Measurements from ENCODE around the gene KAT8. TPM values are rescaled to one million over a fixed set of nuclear protein-coding genes. Genes with fewer than 3 reads are reported as not detected.
"Not testable (repeated sequence)": the region's sequence is repeated elsewhere in the genome, so short reads cannot be mapped to it uniquely, and the experiment has no call there.

Gene KAT8
- total RNA-seq, 4 donors from 2014 or later, result 41.5 to 89.4 (median 70.0) TPM

DNA sequence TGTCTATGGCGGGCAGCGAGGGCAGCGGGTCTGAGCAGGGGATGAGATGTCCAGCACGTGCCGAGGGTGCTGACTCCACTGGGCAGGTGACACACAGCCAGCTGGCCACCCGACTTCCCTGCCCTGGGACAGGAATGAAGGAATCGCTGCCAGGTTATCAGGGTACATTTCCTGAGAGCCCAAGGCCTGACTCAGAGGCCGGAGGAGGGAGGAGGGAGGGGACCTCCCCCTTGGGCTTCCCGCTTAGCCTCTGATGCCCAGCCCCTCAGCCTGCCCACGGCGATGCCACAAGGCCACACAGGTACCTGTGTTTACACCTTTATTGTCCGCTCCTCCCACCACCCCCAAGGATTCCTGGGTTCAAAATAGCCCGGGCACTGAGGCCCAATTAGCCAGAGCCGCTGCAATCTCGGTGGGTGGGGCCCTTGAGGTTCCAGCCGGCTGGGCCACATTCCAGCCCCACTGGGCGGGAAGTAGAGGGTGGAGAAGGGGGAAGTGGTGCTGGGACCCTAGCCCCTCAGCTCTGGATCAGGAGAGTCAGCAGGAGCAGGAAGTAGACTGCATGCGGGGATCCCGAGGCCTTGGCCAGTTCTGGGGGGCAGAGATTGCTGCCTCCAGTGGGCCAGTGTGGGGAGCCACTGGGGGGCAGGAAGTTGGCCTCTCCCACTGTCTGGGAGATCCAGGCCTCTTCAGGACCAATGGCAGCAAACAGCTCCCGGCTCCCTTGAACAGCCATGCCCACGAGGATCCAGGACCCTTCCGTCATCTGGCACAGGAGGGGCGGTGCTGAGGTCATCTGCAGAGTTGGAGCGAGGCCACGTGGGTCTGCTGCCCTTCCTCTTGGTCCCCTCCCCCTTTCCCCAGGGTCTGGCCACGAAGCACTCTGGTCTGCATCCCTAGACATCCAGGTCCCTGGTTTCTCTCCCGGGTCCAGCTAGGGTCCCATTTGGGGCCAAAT is 21.4 kb downstream of the KAT8 start:
- H3K36me3 ChIP-seq, result peaks cover 0 to under 1% (median 0%) of the 10 kb centered on the region in 3 donors
- TF ChIP-seq POLR2A (IDR thresholded peaks at IDR 0.05), result peak; percentile 9 to 68
- TF ChIP-seq, protein P1, sequence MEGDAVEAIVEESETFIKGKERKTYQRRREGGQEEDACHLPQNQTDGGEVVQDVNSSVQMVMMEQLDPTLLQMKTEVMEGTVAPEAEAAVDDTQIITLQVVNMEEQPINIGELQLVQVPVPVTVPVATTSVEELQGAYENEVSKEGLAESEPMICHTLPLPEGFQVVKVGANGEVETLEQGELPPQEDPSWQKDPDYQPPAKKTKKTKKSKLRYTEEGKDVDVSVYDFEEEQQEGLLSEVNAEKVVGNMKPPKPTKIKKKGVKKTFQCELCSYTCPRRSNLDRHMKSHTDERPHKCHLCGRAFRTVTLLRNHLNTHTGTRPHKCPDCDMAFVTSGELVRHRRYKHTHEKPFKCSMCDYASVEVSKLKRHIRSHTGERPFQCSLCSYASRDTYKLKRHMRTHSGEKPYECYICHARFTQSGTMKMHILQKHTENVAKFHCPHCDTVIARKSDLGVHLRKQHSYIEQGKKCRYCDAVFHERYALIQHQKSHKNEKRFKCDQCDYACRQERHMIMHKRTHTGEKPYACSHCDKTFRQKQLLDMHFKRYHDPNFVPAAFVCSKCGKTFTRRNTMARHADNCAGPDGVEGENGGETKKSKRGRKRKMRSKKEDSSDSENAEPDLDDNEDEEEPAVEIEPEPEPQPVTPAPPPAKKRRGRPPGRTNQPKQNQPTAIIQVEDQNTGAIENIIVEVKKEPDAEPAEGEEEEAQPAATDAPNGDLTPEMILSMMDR (IDR thresholded peaks at IDR 0.05), result peak in 1 of 6 experiments; percentile 2
- peak in 2 of 3 donors; percentile 90 to 92 for DNase-seq

DNA sequence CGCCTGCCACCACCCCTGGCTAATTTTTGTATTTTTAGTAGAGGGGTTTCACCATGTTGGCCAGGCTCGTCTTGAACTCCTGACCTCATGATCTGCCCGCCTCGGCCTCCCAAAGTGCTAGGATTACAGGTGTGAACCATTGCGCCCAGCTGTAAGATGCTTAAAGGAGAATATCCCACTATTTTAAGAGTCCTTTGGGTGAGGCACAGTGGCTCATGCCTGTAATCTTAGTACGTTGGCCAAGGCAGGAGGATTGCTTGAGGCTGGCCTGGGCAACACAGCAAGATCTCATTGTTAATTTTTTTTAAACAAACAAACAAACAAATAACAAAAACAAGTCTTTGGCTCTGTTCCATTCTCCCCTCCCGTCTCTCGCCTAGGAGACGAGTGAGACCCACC is 23.6 kb downstream of the KAT8 start:
- DNase-seq, H3K27me3 ChIP-seq, H3K9me3 ChIP-seq, H3K36me3 ChIP-seq: not testable (repeated sequence)
- H3K4me1 ChIP-seq, result peaks cover 3 to 35% (median 7%) of the 10 kb centered on the region in 4 donors
- H3K27ac ChIP-seq, result peak overlapping the region; percentile 77 to 96 (median 88)
- H3K4me3 ChIP-seq, result peak overlapping the region in 1 of 4 donors; percentile 41

More for the DNA sequence above, 21.4 kb downstream of the KAT8 start:
- Histone ChIP-seq H3K9me3 (no peaks in the 10 kb centered on the region), H3K27me3 (no peaks in the 10 kb centered on the region), H3K4me3 (peak overlapping the region in 2 of 4 donors; percentile 11 to 37), H3K27ac (peak overlapping the region in 3 of 4 donors; percentile 77 to 95 (median 90)), H3K4me1 (peaks cover 3 to 38% (median 7%) of the 10 kb centered on the region in 4 donors)

DNA sequence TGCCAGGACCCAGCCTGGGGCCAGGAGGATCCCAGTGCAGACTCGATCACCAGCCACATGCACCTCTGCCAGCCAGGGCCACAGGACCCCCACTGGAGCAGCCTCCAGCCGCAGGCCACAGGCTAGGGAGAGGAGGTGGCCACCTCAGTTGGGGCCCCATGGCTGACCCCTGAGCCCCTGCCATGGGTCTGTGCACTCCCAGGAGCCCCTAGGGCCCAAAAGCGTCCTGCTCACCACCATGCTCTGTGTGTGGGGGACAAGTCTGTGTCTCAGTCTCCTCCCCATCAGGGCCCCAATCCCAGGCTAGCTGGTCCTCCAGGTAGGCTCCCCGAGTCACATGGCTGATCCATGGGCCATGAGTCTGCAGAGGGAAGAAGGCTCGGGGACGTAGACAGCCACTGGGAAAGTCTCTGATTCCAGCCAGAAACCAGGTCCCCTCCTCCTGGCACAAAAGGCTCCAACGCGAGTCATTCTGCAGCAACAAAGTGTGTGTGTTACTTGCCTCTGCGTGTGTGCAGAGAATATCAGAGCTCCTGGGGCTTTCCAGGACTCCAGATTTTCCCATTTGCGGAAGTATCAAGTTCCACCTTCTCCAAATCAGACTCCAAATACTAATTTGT is 24.1 kb downstream of the KAT8 start:
- TF ChIP-seq POLR2A (IDR thresholded peaks at IDR 0.05), result no peak
- TF ChIP-seq, protein P1 (IDR thresholded peaks at IDR 0.05), result no peak
- peak in 1 of 3 donors; percentile 65 for DNase-seq
- Histone ChIP-seq H3K4me3 (peak overlapping the region in 2 of 4 donors; percentile 41 to 62), H3K9me3 (no peaks in the 10 kb centered on the region), H3K27me3 (no peaks in the 10 kb centered on the region), H3K4me1 (peaks cover 3 to 35% (median 7%) of the 10 kb centered on the region in 4 donors), H3K36me3 (no peaks in the 10 kb centered on the region), H3K27ac (peak overlapping the region; percentile 77 to 96 (median 88))

DNA sequence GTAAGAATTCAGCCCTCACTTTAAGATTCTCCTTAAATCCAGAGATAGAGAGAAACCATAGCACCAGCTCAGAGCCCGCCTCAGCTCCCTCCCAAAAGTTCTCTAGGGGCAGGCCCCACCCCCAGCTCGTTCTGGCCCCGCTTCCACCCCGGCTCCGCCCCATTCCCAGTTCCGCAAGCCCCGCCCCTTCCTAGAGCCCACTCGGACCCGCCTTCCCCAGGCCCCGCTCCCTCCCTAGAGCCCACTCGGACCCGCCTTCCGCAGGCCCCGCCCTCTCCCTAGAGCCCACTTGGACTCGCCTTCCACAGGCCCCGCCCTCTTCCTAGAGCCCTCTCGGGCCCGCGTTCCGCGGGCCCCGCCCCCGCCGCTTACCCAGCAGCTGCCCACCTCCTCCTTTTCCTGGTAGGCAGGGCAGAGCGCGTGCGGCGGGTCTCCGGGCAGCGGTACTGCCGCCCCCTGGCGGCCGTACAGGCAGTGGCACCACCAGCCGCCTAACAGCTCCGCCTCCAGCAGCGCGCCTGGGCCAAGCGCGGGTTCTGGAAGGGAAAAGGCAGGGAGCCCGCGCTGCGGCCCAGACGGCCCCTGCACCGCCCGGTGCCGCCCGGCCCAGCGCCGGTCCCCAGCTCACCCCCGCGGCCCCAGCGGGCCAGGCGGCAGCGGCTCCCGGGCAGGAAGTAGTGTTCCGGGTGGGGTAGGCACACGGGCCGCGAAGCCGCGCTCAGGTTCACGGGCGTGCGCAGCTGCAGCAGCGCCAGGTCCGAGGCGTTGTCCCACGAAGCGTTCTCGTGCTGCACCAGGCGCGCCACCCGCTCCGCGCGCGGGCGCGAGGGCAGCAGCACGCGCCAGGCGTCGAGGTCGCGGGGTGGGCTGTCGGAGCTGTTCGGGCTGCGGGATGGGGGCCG is 24.9 kb downstream of the KAT8 start:
- TF ChIP-seq POLR2A (IDR thresholded peaks at IDR 0.05), result peak; percentile 21 to 52
- TF ChIP-seq, protein P1 (IDR thresholded peaks at IDR 0.05), result peak; percentile 95 to 100 (median 100)
- DNase-seq, result peak; percentile 99 to 100 (median 99)
- Histone ChIP-seq H3K27ac (peak overlapping the region; percentile 77 to 96 (median 88)), H3K4me1 (peaks cover 3 to 35% (median 7%) of the 10 kb centered on the region in 4 donors), H3K9me3 (no peaks in the 10 kb centered on the region), H3K27me3 (no peaks in the 10 kb centered on the region), H3K36me3 (no peaks in the 10 kb centered on the region), H3K4me3 (peak overlapping the region; percentile 41 to 62 (median 62))

DNA sequence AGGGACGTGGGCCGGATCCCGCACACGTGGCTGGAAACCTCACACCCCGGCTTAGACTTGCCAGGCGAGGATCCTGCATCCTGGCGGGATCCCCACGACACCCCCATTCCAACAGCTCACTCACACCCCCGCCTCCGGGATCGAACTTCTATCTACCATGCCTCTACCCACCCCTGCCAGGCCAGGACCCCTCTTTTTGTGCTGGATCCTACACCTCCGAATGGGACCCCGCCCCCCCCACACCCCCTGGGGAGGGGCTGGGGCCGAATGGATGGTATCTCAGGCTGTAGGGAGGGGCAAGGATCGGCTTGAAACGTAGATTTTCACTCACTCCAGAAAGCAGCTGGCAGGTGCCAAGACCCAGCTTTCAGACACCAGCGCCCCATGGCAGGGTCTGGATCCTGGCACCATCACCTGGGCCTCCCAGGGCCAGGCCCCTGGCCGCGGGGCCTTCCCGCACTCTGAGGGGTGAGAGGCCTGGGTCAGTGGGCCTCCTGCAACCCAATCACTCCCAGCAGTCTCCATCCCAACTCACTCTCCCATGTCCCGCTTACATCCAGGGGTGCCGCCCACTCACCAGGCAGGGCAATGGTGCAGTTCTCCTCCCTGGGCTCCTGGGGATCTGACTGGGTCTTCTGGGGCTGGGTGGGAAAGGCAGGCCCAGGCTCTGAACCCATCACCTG is 25.7 kb downstream of the KAT8 start:
- no peaks in the 10 kb centered on the region for H3K9me3 ChIP-seq
- H3K27me3 ChIP-seq, result no peaks in the 10 kb centered on the region
- H3K36me3 ChIP-seq, result no peaks in the 10 kb centered on the region
- peak in 1 of 3 donors; percentile 56 for DNase-seq
- peaks cover 3 to 32% (median 7%) of the 10 kb centered on the region in 4 donors for H3K4me1 ChIP-seq
- H3K4me3 ChIP-seq, result peak overlapping the region; percentile 41 to 62 (median 62)
- TF ChIP-seq POLR2A (IDR thresholded peaks at IDR 0.05), result no peak
- TF ChIP-seq, protein P1 (IDR thresholded peaks at IDR 0.05), result no peak
- H3K27ac ChIP-seq, result peak overlapping the region; percentile 77 to 96 (median 88)
